Astrocyte (in vitro differentiated cells and primary cell): ENCODE results near the gene SLC10A3. TPM values are rescaled to one million over a fixed set of nuclear protein-coding genes. Genes with fewer than 3 reads are reported as not detected.

Source experiments
- DNase-seq: peaks from one replicate; pipeline ENCODE4 v3.0.0-alpha.2; 2010; ENCODE audit warnings: low read depth
- FAIRE-seq: peaks from 2 replicates; lab custom pipeline; 2011; peaks lifted over from hg19 to GRCh38; lab: Jason Lieb, UNC
- H2AFZ ChIP-seq: 2 replicates; pipeline ENCODE4 v1.6.0; 2012; ENCODE audit warnings: low read depth, low read length, inconsistent platforms
- H3K27ac ChIP-seq: 2 replicates; pipeline ENCODE4 v1.5.1; 2011; ENCODE audit warnings: low read depth, low read length, inconsistent platforms
- H3K27me3 ChIP-seq: 2 replicates; pipeline ENCODE4 v1.6.0; 2011; ENCODE audit warnings: low read length, inconsistent platforms; ENCODE audit not compliant: insufficient read depth
- H3K36me3 ChIP-seq: 2 replicates; pipeline ENCODE4 v1.5.1; 2011; ENCODE audit warnings: low read length, inconsistent platforms; ENCODE audit not compliant: insufficient read depth
- H3K4me1 ChIP-seq: 2 replicates; pipeline ENCODE4 v1.5.1; 2011; ENCODE audit warnings: low read length, inconsistent platforms; ENCODE audit not compliant: insufficient read depth
- H3K4me2 ChIP-seq: 2 replicates; pipeline ENCODE4 v1.6.0; 2012; ENCODE audit warnings: low read length, inconsistent platforms
- H3K4me3 ChIP-seq: 2 replicates; pipeline ENCODE4 v1.5.1; 2011; ENCODE audit warnings: low read depth, mild to moderate bottlenecking, low read length, inconsistent platforms; ENCODE audit not compliant: insufficient read depth
- H3K79me2 ChIP-seq: 2 replicates; pipeline ENCODE4 v1.6.0; 2012; ENCODE audit warnings: mild to moderate bottlenecking, low read length, inconsistent platforms; ENCODE audit not compliant: insufficient read depth
- H3K9ac ChIP-seq: 2 replicates; pipeline ENCODE4 v1.6.0; 2012; ENCODE audit warnings: mild to moderate bottlenecking, low read length, inconsistent platforms
- H3K9me3 ChIP-seq: 2 replicates; pipeline ENCODE4 v1.5.1; 2012; ENCODE audit warnings: low read depth, mild to moderate bottlenecking, low read length, inconsistent platforms; ENCODE audit not compliant: insufficient read depth
- H4K20me1 ChIP-seq: 2 replicates; pipeline ENCODE4 v1.6.0; 2012; ENCODE audit warnings: low read length, inconsistent platforms; ENCODE audit not compliant: insufficient read depth
- H3K27ac Mint-ChIP-seq: one replicate; pipeline ENCODE4 v1.8.0; 2021; ENCODE audit warnings: mild to moderate bottlenecking, mixed read lengths; ENCODE audit not compliant: unreplicated experiment
- H3K27me3 Mint-ChIP-seq: one replicate; pipeline ENCODE4 v1.8.0; 2021; ENCODE audit warnings: low read depth, mixed read lengths; ENCODE audit not compliant: unreplicated experiment
- H3K36me3 Mint-ChIP-seq: one replicate; pipeline ENCODE4 v1.8.0; 2021; ENCODE audit warnings: low read depth, mixed read lengths; ENCODE audit not compliant: unreplicated experiment
- H3K4me1 Mint-ChIP-seq: one replicate; pipeline ENCODE4 v1.8.0; 2021; ENCODE audit warnings: low read depth, mixed read lengths; ENCODE audit not compliant: unreplicated experiment
- H3K4me3 Mint-ChIP-seq: one replicate; pipeline ENCODE4 v1.8.0; 2021; ENCODE audit warnings: mild to moderate bottlenecking, moderate library complexity, mixed read lengths; ENCODE audit not compliant: unreplicated experiment
- H3K9me3 Mint-ChIP-seq: one replicate; pipeline ENCODE4 v1.8.0; 2021; ENCODE audit warnings: mild to moderate bottlenecking, mixed read lengths; ENCODE audit not compliant: unreplicated experiment
- CTCF ChIP-seq: IDR thresholded peaks from 2 replicates; pipeline ENCODE4 v1.5.1; 2011; ENCODE audit warnings: low read depth, mild to moderate bottlenecking, inconsistent platforms, low read length, moderate library complexity; ENCODE audit not compliant: insufficient read depth
- EZH2 ChIP-seq: IDR thresholded peaks from 2 replicates; pipeline ENCODE4 v1.6.1; 2012; ENCODE audit warnings: mild to moderate bottlenecking, low read length, inconsistent platforms; ENCODE audit not compliant: insufficient read depth
- total RNA-seq: library from RNA; stranded (reverse); gene quantifications from 2 replicates; pipeline ENCODE4 v1.2.1, GENCODE V29; 2021

The SLC10A3 gene
- total RNA-seq, 1 donor from 2014 or later, result 24.4 TPM

GRCh38 chrX:154467556-154467955, 22.9 kb downstream of the SLC10A3 start:
- Histone ChIP-seq H3K9me3 (no peaks in the 10 kb centered on the region), H4K20me1 (peaks cover 10% of the 10 kb centered on the region), H3K27ac (no peak overlapping the region), H3K4me3 (no peak overlapping the region), H3K27me3 (no peaks in the 10 kb centered on the region), H3K4me1 (no peaks in the 10 kb centered on the region), H3K9ac (no peak overlapping the region), H2AFZ (no peak overlapping the region), H3K36me3 (peaks cover 2% of the 10 kb centered on the region), H3K79me2 (peaks cover 7% of the 10 kb centered on the region), H3K4me2 (no peak overlapping the region)
- Mint-ChIP-seq H3K27ac (no peak overlapping the region), H3K27me3 (no peaks in the 10 kb centered on the region), H3K36me3 (no peaks in the 10 kb centered on the region), H3K9me3 (no peaks in the 10 kb centered on the region), H3K4me1 (no peaks in the 10 kb centered on the region), H3K4me3 (no peak overlapping the region)
- DNase-seq (no peak), FAIRE-seq (no peak)
- TF ChIP-seq CTCF (no peak), EZH2 (no peak)

- no peak overlapping the region for H3K27ac ChIP-seq
- H3K27me3 ChIP-seq, result no peaks in the 10 kb centered on the region
- Mint-ChIP-seq H3K27ac (no peak overlapping the region), H3K4me3 (no peak overlapping the region), H3K9me3 (no peaks in the 10 kb centered on the region), H3K4me1 (no peaks in the 10 kb centered on the region), H3K27me3 (no peaks in the 10 kb centered on the region), H3K36me3 (no peaks in the 10 kb centered on the region)
- H3K4me3 ChIP-seq, result no peak overlapping the region
- H4K20me1 ChIP-seq, result peaks cover 17% of the 10 kb centered on the region
- H2AFZ ChIP-seq, result no peak overlapping the region
- H3K9ac ChIP-seq, result no peak overlapping the region
- FAIRE-seq (no peak), DNase-seq (no peak)
- peaks cover 1% of the 10 kb centered on the region for H3K36me3 ChIP-seq
- no peaks in the 10 kb centered on the region for H3K9me3 ChIP-seq
- no peak overlapping the region for H3K4me2 ChIP-seq
- H3K79me2 ChIP-seq, result peaks cover 14% of the 10 kb centered on the region
- H3K4me1 ChIP-seq, result no peaks in the 10 kb centered on the region
- TF ChIP-seq EZH2 (no peak), CTCF (no peak)
These were observed 23.5 kb downstream of the SLC10A3 start for GRCh38 chrX:154466907-154467306.

GRCh38 chrX:154466036-154466435, 24.4 kb downstream of the SLC10A3 start:
- Histone ChIP-seq H3K9me3 (no peaks in the 10 kb centered on the region), H3K4me3 (no peak overlapping the region), H2AFZ (no peak overlapping the region), H3K27ac (no peak overlapping the region), H3K4me2 (no peak overlapping the region), H3K4me1 (no peaks in the 10 kb centered on the region), H4K20me1 (peaks cover 25% of the 10 kb centered on the region), H3K9ac (no peak overlapping the region), H3K36me3 (no peaks in the 10 kb centered on the region), H3K79me2 (peaks cover 22% of the 10 kb centered on the region), H3K27me3 (no peaks in the 10 kb centered on the region)
- no peak for DNase-seq
- Mint-ChIP-seq H3K36me3 (no peaks in the 10 kb centered on the region), H3K27ac (no peak overlapping the region), H3K9me3 (no peaks in the 10 kb centered on the region), H3K27me3 (no peaks in the 10 kb centered on the region), H3K4me3 (no peak overlapping the region), H3K4me1 (no peaks in the 10 kb centered on the region)
- no peak for FAIRE-seq
- TF ChIP-seq CTCF, result no peak
- no peak for TF ChIP-seq EZH2
